COLO668 (cell line): Measurements from ENCODE around the gene COA3.
"Not testable (repeated sequence)": the region's sequence is repeated elsewhere in the genome, so short reads cannot be mapped to it uniquely, and the experiment has no call there.

Experiments used
- DNase-seq: peaks from one replicate; lab custom pipeline; 2025; ENCODE audit not compliant: unreplicated experiment; lab: John Stamatoyannopoulos, UW

The COA3 gene

DNA sequence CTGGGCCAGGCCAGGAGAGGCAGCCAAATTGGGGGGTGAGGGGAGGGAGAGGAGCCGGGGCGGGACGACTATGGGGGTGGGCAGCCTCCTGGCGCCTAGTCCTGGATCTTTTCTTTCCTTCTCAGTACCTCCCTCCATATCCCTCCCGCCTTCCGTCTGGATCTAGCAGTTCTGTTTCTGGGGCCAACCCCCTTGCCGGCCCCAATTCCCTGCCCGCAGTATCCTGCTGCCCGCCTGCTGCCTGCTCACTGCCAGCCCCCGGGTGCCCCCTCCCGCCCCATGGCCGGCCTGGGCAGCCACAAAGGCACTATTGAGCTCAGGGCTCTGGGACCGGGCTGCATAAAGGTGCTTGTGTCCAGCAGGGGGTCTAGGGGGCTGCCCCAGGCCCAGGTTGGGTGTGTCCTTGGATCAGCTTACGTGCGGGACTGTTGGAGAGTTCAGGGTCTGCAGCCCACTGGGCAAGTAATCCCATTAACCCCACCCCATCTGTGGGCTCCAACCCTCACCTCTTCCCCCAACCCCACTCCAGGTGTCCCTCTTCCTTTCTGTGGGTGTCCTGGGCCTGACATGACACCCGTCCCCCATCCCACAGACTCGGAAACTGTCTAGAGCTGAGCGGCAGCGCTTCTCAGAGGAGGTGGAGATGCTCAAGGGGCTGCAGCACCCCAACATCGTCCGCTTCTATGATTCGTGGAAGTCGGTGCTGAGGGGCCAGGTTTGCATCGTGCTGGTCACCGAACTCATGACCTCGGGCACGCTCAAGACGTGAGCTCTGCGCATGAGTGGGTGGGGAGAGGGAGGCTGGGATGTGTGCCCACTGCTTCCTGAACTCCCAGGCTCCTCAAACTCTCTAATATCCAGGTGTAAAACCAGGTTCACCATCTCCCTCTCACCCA lies 16.1 kb downstream of the COA3 start:
- no peak for DNase-seq

DNA sequence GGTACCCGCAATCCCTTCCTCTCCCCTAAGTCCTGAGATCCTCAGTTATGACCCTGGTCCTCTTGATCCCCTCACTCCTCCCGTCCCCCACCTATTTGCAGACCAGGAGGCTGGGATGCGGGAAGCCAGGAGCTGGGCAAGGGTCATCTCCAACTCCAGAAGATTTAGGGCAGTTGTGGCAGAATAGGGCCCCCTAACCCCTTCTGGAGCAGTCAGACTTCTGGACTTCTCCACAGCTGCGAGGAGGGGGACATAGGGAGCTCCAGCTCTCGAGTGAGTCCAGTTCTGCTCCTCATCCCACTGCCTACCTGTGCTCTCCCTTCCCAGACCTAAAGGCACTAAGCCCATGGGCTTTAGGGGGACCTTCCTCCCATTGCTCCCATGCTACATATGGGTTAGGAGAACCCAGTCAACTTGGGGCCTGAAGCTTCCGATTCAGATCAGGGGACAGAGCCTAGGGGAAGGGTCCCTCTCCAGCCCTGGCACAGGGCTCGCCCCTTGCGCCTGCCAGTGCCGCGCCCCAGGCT lies 16.8 kb downstream of the COA3 start:
- no peak for DNase-seq

DNA sequence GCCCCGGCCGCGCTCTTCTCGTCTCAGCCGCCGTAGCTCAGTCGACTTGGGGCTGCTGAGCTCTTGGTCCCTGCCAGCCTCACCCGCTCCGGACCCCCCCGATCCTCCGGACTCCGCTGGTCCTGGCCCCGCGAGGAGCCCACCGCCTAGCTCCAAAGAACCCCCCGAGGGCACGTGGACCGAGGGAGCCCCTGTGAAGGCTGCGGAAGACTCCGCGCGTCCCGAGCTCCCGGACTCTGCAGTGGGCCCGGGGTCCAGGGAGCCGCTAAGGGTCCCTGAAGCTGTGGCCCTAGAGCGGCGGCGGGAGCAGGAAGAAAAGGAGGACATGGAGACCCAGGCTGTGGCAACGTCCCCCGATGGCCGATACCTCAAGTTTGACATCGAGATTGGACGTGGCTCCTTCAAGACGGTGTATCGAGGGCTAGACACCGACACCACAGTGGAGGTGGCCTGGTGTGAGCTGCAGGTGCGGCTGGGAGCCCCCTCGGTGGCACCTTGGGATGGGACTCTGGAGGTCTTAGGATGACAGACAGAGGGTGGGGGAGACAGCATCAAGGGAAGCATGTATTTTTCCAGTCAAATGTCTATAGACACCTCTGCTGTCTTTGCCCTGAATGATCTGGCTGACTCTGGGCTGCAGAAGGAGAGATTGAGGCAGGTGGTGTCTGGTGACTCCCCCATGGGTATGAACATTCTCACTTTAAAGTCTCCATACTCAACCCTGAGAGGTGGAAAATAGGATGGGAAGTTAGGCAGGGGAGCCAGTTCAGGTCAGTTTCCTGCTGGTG lies 17.5 kb downstream of the COA3 start:
- DNase-seq = no peak

DNA sequence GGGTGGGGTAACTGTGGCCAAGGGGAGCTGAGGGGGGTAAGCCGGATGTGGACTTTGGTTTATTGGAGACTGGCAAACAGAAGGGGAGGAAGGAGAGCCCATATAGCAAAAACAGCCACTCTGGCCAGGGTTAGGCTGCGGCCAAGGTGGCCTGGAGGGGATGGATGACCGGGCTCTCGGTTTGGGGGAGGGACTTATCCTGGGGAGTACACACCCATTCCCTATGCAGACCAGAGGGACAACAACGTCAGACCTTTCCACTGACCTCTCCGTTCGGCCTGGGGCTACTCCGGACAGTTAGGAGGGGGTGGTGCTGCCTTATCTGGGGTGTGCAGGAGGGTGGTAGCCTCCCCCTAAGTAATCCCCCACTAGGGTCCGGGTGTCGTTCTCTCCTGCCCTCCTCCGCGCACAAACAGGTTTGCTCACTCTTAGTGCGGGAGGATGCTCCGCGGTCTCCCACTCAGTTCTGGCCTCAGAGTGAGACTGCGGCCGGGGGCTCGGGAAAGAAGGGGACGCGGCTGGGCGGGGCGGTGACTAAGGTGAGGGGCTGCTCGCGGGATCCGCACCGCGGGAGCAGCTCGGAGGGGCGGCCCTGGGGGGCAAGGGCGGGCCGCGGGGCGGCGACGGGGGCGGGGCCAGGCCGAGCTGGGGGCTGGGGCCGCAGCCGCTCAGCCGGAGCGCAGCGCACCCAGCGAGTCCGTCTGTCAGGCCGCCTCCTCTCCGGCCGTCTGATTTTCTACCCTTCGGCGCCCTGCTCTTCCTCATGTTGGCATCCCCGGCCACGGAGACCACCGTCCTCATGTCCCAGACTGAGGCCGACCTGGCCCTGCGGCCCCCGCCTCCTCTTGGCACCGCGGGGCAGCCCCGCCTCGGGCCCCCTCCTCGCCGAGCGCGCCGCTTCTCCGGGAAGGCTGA lies 18.3 kb downstream of the COA3 start, which contains the start of gene WNK4:
Gene WNK4 (plus strand): TSS at position 675 of the 915 bp plus-strand sequence. CDS start 89 bp downstream, at position 764.
- peak; percentile 32 for DNase-seq

DNA sequence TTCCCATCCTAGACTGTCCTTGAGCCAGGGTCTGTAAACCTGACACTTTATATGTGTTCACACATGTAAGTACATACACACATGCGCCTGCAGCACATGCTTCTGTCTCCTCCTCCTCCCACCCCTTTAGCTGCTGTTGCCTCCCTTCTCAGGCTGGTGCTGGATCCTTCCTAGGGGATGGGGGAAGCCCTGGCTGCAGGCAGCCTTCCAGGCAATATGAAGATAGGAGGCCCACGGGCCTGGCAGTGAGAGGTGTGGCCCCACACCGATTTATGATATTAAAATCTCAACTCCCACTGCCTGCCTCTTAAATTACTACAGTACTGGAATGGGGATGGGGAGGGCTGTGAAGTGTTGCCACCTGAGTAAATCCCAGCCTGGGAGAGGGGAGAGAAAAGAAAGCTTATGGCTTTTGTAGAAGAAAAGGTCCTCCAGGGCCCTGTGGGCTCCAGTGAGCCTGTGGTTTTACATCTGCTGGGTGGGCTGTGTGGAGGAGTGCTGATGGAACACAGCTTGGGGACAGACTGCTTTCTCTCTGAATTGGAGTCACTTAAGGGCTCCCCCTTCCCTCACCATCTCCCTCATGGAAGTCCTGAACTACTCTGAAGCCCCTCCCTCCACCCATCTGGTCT lies 19.1 kb downstream of the COA3 start:
- DNase-seq = no peak

DNA sequence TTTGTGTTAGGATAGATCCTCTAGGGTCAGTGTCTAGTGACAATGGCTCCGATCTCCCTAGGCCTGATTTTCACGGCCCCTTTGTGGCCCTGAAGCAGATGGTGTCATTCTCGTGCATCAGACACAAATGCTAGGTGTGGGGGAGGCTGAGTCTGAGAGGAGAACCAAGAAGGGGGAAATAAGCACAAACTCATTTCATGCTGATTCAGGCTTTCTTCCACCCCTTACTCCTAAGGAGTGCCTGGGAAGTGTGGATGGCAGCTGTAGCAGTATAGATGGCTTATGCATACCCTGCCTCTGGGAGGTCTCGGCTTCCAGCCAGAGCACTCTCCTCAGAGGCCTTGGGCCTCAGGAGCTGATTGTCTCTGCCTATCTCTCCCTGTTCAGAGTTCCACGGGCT lies 19.9 kb downstream of the COA3 start:
- DNase-seq = no peak

DNA sequence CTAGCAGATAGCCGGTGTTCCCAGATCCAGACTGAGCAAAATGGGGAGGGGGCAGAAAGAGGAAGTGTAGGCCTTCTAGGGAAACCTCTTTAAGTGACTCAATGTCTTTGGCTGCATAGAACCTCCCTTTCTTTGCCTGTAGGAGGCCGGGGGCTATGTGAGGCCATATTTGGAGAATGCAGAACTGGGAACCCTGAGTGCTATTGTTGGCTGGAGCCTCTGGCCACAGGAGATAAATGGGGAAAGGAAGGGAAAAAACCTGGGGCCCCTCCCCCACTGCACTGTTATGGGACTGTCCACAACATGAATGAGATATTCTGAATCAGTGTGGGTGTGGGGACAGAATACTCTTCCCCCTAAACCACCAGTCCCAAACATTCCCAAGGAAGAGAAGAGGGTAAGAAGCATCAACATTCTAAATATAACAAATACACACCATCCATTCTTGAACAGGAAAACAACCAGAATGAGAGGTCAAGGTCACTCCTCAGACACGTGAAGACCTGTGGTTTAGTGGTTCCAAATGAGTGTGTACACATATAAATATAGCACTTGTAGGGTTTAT lies 22.9 kb downstream of the COA3 start:
- DNase-seq = no peak

DNA sequence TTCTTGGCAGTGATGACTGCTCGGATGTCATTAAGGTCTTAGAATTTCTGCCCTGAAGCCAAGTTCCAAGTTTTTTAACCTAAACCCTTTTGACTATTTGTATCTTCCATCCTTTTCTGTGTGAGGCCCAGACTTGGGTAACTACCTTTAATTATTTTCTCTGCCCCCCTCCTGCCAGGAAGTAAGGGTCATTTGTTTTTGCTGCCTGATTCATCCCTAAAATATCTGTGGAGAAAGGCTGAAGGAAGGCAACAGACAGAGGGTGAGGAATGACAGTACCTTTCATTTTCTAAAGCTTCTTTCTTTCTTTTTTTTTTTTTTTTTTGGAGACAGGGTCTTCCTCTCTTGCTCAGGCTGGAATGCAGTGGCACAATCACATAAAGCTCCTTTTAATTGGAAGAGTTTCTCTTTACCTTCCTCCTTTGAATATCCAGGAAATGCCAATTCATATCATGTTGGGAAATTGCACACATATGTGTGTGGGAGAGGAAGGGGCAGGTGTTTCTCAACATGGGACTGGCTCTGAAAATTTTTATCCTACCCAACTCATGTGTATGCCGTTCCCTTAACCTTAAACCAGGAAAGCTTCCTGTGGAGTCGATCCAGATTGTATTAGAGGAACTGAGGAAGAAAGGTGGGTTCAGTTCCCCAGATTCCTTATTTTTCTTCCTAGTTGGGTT lies 24.3 kb downstream of the COA3 start:
- no peak for DNase-seq

DNA sequence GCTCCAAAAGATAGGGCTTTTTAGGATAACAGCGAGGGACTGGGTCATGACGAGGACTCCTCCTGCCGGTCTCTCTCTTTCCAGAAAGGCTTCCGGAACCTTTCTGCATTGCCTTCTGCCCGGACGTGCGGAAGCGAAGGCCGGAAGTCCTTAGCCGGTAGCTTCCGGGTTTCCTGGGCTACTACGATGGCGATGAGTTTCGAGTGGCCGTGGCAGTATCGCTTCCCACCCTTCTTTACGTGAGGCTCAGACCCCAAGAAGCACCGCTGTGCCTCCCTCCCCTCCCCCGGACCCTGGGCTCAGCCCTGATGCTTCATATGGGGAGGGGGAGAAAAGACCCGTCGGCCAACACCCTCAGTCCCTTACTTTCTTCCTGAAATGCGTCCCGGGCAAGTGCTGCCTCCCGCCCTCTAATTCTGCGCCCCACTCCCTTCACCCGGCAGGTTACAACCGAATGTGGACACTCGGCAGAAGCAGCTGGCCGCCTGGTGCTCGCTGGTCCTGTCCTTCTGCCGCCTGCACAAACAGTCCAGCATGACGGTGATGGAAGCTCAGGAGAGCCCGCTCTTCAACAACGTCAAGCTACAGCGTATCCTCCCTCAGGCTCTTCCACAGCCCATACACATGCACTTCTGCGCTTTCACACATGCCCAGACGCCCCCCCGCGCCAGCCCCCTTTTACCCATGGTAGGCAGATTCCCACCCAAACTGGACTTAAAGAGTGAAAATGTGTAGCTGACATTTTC lies 25.0 kb downstream of the COA3 start, which contains the start of gene VPS25:
Gene VPS25 (plus strand): TSS at position 160 of the 746 bp plus-strand sequence. CDS start 27 bp downstream, at position 187.
- DNase-seq = peak; percentile 70

DNA sequence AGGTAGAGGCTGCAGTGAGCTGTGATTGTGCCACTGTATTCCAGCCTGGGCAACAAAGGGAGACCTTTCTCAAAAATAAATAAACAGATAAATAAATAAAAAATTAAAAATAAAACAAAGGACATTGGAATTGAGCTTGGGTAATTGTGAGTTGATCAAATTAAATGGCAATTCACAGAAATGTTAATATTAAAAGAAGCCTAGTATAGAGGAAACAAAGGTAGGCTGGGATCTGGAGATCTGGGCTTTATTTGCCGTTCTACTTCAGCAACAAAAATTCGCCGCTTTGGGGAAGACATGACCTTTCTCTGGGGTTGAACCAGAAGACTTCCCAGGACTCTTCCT lies 25.6 kb downstream of the COA3 start:
- DNase-seq = no peak

DNA sequence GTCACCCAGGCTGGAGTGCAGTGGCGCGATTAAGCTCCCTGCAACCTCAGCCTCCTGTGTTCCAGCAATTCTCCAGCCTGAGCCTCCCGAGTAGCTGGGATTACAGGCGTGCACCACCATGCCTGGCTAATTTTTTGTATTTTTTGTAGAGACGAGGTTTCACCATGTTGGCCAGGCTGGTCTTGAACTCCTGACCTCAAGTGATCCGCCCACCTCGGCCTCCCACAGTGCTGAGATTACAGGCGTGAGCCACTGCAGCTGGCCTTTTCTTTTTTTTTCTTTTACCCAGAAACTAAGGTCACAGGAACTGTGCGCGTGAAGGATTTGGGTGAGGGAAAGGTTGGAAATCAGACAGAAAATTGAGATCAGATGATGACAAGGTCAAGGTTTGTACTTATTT lies 28.5 kb downstream of the COA3 start:
- not testable (repeated sequence) for DNase-seq

DNA sequence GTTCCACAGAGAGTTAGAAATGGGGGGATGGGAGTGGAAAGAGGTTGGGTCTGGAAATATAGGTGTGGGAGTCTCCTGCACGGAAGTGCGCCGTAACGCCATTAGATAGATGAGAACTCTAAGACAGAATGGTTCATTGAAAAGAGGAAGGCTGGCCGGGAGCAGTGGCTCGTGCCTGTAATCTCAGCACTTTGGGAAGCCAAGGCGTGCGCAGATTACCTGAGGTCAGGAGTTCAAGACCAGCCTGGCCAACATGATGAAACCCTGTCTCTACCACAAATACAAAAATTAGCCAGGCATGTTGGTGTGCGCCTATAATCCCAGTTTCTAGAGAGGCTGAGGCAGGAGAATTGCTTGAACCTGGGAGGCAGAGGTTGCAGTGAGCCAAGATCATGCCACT lies 30.5 kb downstream of the COA3 start:
- DNase-seq = not testable (repeated sequence)

DNA sequence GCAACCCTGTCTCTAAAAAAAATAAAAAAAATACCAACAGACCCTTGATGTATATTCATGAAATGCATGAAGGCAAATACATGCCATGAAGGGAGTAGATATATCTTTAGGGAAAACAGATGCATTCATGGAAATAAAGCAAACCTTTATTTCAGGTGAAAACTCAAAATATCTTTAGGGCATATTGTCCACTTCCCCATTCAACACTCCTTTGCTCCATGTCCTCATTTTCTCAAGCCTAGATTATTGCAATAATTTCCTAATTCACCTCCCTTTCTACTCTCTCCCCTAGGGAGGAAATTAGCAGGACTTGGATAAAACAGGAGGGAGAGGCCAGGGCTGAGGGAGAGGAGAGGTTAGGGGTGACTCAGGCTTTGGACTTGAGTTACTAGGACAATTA lies 31.0 kb downstream of the COA3 start:
- DNase-seq = no peak

DNA sequence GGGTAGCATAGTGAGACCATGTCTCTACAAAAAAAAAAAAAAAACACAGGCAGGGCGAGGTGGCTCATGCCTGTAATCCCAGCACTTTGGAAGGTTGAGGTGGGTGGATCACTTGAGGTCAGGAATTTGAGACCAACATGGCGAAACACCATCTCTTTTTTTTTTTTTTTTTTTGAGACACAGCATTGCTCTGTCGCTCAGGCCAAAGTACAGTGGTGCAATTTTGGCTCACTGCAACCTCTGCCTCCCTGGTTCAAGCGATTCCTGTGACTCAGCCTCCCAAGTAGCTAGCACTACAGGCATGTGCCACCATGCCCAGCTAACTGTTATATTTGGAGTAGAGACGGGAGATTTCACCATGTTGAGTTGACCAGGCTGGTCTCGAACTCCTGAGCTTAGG lies 32.4 kb downstream of the COA3 start:
- DNase-seq = no peak

DNA sequence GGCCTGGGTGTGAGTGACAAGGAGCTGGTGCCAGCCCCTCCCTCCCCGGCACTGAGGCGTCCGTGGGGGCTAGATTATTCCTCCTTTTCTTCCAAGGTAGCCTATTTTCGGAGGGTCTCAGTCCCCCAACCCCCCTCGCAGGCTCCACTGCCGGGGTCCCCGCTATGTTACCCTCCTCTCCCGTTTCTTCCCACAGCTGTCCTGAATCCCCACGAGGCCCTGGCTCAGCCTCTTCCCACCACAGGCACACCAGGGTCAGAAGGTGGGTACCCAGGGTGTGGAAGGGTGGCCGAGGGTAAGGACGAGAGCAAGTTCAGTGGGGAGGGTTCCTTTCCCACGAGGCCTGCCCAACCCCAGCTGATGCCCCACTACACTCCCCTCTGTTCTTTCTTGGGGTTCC lies 36.9 kb downstream of the COA3 start:
- DNase-seq = no peak

DNA sequence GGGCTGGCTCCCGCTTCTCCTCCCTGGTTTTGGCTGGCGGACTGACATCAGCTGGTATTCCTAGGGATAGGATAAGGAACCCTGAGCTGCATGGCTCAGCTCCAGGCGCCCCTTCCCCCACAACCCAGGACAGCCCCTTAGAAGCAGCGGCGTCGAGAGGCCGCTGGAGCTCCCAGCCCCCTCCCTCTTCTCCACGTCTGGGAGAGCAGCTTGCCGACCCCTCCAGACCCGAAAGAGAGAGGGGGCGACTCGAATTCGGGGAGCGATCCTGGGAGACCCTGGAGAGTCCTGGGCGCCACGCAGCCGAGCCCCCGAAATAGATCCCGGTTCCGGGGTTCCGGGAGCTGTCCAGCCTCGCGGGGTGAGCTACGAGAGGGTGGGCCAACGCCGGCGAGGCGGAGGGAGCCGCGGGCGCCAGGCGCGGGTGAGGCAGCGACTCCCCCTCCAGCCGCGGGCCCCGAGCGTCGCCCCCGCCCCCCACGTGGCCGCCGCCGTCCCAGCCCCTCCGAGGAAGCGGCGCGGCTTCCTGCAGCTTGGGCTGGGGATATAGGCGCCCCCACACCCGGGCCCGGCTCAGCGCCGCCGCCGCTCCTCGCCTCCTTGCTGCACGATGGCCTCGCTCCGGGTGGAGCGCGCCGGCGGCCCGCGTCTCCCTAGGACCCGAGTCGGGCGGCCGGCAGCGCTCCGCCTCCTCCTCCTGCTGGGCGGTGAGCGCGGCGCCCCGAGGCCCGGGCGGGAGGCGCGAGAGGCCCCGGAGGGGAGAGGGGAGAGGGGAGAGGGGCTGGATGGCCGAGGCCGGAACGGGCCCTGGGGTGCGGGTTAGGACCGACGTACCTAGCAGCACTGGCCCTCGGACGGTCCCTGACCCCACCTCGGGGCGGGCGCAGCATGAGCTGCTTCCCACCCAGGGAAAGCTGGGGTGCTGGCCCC lies 37.6 kb downstream of the COA3 start, which contains the start of gene RAMP2:
Gene RAMP2 (plus strand): TSS at position 576 of the 930 bp plus-strand sequence. CDS start 35 bp downstream, at position 611.
- peak; percentile 44 for DNase-seq

DNA sequence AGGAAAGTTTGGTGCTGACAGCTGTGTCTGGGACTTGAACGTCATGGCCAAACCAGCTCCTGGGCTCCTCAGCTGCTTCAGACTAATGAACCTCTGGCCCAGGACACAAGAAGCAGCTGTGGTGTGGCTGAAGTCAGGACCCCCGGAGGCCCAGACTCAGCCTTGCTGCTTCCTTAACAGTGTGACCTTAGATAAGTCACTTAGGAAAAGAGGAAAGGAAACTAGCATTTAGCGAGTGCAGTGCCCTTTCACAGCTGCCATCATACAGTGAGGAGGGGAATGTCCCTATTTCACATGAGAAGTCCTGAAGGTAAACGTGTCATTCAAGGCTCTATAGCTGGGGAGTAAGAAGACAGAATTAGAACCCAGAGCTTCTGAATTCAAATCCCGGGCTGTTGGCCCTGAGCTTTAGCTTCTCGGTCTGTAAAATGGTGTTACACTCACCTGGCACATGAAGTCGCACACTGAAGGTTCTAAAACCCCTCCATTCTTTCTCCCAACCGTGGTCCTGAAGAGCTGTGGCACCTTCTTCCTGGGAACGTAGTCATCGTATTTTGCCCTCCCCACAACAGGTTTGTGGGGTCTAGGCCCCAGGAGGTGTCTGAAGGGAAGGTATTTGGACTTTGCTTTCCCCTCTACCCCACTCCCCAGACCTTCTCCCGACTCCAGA lies 38.4 kb downstream of the COA3 start:
- no peak for DNase-seq
